Measurements from ENCODE around the gene MYH11. TPM values are rescaled to one million over a fixed set of nuclear protein-coding genes. Genes with fewer than 3 reads are reported as not detected.
A peak's percentile ranks its signal among the peaks of the same experiment; 100 is the strongest.
"Not testable (repeated sequence)": the region's sequence is repeated elsewhere in the genome, so short reads cannot be mapped to it uniquely, and the experiment has no call there.

MYH11 gene
- polyA plus RNA-seq, 12 donors = 11.2 to 375 (median 16.0) TPM; not detected in 1

DNA sequence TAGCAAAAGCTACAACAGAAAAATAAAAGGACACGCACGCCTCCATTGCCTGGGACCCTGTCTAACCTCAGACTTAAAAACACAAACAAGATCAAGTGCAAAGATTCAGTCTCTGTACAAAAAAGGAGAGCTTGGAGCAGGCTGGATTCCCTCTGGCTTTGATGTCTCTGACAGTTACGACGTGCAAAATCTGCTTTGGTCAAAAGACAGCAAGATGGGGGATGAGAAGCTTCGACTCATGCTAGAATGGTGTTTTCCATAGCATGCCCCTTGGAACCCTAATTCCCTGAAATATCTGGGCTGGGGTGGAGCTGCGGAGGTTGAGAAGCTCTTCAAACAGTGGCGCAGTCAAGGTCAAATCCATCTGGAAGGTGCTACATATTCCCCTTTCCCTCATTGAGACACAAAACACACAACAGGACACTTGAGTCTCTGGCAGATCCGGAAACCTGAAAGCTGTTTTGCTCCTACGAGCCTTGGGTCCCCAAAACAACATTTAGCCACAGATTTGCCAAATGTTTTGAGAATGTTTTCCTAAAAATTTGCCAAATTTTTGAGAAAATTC lies 9.1 kb downstream of the MYH11 start:
- DNase-seq = no peak

DNA sequence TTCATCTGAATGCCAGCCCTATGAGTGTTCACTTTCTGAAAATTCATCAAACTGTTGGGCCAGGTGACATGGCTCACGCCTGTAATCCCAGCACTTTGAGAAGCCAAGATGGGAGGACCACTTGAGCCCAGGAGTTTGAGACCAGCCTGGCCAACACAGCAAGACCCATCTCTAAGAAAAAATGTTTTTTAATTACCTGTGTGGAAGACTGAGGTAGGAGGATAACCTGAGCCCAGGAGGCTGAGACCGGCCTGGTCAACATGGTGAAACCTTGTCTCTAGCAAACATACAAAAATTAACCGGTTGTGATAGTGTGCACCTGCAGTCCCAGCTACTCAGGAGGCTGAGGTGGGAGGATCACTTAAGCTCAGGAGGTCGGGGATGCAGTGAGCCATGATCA lies 10.3 kb downstream of the MYH11 start:
- no peak for DNase-seq

DNA sequence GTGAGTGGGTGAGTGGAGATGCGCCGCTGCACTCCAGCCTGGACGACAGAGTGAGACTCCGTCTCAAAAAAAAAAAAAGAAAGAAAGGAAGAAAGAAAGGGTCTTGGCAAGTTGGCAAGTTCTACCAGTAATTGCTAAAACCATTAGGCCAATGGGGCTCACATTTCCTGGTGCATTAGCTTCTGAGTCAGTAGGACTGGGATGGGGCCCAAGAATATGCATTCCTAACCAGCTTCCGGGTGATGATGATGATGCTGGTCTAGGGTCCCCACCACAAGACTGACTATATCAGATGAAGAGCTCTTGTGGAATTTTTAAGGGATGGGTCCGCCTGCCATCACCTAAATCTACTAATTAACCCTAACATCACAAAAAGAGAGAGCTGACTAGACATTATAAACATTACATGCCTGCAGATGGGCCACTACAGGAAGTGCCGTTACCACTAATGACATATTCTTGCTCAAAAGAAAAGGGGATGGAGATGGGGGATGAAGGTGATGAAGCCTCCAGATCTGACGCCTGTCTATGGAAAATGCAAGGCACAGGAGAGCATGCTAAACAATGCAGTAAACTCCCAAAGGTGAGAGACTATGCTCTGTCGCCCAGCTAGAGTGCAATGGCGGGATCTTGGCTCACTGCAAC lies 13.1 kb downstream of the MYH11 start:
- no peak for DNase-seq

DNA sequence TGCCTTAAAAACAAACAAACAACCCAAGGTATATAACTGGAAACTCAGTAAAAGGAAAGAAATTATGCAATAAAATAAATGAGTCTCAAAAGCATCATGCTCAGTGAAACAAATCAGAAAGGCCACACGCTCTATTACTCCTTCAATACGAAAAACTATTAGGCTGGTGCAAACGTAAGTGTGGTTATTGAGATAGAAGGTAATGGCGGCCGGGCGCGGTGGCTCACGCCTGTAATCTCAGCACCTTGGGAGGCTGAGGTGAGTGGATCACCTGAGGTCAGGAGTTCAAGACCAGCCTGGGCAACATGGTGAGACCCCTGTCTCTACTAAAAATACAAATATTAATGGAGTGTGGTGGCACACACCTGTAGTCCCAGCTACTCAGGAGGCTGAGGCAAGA lies 17.6 kb downstream of the MYH11 start:
- DNase-seq = not testable (repeated sequence)

DNA sequence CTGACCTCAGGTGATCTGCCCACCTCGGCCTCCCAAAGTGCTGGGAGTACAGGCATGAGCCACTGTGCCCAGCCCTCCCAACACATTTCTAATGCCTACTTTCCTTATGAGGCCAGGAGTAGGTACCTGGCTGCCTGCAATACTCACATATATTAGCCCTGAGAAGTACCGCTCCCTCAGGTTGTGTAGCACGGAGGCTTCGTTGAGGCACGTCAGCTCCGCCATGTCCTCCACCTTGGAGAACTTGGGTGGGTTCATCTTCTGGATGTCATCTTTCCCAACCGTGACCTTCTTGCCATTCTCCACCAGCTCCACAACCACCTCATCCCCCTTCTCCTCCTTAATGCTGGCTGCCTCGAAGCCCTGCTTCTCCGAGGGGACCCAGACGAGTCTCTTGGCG lies 19.1 kb downstream of the MYH11 start:
- DNase-seq = no peak

DNA sequence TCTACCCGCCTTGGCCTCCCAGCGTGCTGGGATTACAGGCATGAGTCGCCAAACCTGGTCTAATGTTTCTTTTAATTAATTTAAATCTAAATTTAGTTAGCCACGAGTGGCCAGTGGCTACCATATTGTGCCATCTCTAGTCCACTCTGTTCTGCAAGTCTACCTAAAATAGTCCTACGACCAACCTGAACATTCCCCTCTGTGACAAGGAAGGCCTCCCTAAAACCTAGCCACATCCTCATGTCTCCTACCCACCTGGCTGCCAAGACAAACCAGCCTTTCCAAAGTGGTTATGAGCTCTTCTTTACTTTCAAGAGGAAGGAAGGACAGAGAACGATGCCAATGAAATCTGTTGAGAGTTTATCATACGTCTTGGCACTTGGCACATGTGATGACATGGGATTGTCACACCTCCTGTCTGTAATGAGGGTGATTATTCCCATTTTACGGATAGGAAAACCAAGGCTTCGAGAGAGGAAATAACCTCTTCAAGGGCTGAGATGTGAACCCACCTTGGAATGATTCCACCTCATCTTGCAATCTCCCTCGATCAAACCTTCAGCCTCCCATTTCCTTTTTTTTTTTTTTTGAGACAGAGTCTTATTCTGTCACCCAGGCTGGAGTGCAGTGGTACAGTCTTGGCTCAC lies 19.7 kb downstream of the MYH11 start:
- no peak for DNase-seq

DNA sequence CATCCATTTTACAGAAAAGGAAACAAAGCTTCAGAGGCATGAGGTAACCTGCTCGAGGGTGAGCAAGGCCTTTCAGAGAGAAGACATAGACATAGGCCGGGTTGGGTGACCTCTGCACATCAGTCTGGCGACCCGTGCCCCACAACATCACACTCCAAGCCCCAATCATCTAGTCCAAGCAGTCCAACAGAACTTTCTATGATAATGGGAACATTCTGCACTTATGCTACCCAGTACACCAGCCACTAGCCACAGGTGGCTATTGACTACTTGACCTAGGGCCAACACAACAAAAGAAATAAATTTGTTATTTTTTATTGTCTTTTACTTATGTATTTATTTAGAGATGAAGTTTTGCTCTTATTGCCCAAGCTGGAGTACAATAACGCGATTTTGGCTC lies 20.8 kb downstream of the MYH11 start:
- no peak for DNase-seq

DNA sequence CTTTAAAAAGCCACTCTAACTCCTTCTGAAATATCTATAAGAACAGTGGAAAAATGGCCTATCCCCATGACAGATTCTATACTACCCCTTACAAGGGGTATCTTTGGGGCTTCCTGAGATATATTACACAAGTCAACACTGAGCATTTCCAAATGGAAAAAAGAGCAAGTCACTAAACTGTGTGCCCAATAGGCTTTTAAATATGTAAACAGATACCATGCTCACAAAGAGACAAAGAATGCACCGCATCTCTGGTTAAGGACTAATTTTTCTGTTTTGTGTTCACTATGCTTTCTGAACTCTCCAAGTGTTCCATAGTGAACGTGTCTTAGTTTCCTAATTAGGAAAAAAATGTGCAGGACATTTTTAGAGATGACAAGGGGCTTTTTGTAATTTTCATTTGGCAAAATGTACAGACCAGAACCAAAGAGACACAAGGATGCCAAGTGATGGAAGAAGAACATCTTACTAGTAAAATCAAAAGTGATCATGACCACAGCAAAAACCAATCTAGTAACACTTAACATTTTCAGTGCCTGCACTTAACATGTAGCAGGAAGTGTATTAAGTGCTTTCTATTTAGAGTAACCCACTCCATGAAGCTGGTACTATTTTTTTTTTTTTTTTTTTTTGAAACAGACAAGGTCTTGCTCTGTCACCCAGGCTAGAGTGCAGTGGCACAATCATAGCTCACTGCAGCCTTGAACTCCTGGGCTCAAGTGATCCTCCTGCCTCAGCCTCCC lies 21.5 kb downstream of the MYH11 start:
- no peak for DNase-seq

DNA sequence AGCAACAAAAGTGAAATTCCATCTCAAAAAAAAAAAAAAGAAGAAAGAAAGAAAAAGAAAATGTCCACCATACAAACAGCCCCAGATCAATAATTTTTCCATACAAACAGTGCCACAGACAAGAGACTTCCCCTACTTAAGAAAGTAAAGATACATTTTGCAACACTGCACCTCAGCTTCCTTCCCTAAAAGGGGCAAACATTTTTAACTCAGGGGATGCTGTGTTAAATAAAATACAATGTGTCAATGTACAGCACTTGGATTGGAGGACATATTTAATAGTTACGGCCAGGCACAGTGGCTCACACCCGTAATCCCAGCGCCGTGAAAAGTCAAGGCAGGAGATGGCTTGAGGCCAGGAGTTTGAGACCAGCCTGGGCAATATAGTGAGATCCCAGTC lies 22.3 kb downstream of the MYH11 start:
- DNase-seq = no peak

DNA sequence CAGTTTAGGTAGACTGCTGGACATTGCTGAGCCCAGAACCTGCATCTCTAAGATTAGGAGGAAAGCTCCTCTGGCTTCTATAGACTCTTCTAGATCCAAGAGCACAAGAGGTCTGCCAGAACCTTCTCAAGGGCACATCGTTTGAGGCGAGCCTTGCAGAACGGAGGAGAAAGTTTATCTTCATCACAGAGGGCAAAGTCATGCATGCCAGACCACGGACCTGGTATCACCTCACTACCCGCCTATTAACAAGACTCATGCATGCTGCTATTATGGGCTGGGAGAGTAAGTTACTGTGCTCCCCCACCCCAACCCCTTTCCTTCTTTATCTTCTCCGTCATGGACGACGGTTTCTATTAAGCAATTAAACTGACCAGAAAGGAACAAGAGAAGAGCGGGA lies 23.3 kb downstream of the MYH11 start:
- no peak for DNase-seq

DNA sequence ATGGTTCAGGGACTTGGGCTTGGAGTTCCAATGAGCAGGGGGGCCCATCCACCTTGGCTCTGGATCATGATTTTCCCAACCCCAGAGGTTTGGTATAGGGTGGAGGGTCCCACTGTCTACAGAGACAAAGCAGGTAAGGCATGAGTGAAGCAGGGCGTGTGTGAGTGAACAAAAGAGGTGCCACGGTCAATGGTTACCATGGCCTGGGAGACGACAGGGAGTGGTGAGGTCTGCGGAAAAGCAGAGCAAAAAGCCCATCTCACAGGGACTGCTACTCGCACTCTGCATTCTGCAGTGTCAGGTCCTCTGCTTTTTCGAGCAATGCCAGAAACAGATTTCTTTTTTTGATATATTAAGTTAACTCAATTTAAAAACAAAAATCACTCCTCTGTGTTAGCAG lies 24.6 kb downstream of the MYH11 start:
- DNase-seq = no peak

DNA sequence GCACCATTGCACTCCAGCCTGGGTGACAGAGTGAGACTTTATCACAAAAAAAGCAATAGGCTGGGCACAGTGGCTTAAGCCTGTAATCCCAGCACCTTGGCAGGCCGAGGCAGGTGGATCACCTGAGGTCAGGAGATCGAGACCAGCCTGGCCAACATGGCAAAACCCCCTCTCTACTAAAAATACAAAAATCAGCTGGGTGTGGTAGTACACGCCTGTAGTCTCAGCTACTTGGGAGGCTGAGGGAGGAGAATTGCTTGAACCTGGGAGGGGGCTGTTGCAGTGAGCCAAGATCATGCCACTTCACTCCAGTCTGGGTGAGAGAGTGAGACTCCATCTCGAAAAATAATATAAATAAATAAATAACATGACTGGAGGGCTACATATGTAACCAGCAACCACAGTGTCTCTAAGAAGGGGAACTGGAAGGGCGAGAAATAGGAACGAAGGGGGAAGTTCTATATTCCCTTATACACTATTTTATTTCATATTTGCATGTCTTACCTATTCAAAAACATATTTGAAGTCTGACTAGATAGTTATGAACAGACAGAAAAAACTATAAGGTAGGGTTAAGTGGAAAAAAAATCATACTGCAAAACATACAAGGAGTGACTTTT lies 25.9 kb downstream of the MYH11 start:
- no peak for DNase-seq

DNA sequence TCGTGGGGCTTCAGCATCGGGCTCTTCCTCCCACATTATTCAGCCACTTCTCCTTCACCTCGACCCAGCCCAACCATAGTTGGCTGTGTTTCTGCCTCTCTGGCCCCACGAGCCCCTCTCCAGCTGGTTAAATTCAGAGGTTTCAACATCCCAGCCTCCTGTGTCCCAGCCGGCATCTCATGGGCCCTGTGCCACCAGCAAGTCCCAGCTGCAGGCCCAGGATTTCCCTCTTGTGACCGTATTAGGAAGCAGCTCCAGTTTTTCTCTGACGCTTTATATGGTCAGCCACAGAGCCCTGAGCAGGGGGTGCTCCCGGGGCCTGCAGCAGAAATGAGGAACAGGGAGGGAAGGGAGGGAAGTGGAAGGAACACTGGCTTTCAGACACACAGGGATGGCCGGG lies 27.4 kb downstream of the MYH11 start:
- no peak for DNase-seq

DNA sequence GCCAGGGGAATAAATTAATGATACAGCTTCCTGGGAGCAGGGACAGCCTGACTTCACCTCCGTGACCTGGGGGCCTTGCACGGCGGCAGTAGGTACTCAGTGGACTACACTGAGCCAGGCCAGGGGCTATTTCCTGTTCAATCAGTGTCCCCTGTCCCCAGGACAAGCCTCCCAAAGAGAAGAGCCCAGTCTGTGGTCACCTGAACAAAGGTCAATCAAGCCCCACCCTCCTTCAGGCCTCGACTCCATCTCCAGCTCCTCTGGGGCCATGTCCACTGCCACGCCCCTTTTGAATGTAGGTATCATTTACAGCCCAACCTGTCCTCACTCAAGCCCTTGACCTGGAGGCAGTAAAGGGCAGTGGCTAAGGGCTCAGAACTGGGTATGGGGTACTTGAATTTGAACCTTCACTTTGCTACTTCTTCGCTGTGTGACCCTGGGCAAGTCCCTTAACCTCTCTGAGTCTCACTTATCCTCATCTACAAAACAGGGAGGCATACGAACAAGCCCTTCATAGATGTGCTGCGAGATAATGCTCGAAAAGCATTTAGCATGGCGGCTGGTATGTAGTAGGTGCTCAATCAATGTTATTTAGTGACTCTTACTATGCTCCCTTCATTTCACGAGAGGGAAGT lies 29.0 kb downstream of the MYH11 start:
- DNase-seq = no peak

DNA sequence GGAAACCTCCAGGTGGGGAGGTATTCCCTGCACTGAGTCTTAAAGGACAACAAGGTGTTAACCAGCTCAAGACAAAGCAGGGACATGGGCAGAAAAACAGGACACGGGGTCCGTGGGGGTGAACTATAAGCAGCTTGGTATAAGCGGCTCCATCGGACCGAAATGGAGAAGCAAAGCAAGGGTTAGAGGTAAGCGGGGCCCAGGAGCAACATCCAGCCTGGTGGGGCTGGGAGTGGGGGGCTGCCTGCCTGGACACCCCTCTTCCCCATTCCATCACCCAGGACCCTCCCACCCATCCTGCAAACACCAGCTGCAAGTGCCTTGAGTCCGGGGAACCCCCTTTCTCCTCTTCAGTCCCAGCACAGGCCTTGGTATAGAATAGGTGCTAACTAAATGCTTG lies 29.5 kb downstream of the MYH11 start:
- DNase-seq = no peak

DNA sequence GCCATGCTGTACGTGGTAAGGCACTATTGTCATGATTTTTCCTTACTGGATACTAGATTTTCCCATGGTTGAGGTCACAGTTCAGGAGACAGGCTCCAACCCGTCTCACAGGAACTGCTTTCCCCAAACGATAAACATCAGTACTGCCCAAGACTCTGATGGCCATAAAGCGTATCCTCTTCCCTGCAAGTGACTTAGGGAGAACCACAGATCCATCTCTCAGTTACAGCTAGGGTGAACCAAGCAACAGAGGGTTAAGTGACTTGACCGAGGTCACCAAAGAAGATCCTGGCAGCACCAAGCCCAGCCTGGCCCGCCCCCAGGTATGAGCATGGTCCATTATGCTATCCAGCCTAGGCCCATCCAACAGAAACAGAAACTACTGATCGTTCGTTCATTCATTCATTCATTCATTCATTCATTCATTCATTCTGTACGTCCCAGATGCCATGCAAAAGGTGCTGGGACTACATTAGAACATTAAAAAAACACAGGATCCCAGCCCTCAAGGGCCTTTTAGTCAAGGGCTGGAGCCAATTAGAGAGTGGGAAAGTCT lies 31.0 kb downstream of the MYH11 start:
- no peak for DNase-seq

DNA sequence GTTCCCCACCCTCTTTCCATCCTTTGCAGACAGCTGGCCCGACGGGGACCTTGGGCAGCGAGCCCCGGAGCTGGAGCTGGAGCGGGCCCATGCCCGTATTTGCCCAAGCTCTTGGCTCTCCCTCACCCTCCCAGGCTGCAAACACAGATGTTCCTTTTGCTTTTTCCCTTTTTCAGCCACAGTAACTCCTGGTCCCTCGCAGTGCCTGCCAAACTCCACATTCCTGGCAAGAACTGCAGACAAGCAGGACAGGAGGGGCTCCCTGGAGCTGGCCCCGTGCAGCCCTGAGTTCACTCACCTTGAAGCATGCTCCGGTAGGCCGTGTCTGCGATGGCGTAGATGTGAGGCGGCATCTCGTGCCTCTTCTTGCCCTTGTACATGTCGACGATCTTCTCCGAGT lies 33.9 kb downstream of the MYH11 start:
- peak; percentile 51 for DNase-seq

DNA sequence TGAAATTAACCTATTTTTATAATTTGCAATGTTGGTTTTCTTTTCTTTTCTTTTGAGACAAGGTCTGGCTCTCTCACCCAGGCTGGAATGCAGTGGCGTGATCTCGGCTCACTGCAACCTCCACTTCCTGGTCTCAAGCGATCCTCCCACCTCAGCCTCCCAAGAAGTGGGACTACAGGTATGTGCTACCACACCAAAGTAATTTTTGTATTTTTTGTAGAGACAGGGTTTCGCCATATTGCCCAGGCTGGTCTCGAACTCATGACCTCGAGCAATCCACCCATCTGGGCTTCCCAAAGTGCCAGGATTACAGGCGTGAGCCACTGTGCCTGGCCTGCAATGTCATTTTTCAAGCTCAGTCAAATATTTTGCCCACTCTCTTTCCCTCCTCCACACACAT lies 36.0 kb downstream of the MYH11 start:
- DNase-seq = no peak

DNA sequence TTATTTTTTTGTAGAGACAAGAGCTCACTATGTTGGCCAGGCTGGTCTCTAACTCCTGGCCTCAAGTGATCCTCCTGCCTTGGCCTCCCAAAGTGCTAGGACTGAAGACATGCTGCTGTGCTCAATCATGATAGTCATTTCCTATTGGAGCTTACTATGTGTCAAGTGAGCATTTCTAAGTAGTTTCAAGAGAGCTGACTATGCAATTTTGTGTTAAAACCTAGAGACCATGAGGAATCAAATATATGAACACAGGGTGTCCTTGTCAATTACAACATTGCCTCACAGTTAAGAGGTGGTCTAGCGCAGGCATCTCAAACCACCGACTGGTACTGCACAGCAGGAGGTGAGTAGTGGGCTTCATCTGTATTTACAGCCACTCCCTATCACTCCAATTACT lies 37.8 kb downstream of the MYH11 start:
- DNase-seq = no peak

DNA sequence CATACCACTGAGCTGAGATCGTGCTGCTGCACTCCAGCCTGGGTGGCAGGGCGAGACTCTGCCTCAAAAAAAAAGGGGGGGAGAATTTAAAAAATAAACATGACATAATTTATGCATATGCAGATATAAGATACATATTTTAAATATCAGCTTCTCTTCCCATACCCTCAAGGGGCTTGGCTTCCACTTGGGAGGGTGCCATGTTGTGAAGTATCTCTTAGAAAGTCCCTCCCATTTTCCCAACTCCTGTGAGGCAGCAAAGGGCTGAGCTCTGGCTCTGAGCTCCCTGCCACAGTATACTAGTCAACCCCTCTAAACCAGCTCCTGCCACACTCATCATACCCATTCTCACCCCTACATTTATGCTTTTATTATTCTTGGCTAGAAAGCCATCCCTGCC lies 39.4 kb downstream of the MYH11 start:
- no peak for DNase-seq

DNA sequence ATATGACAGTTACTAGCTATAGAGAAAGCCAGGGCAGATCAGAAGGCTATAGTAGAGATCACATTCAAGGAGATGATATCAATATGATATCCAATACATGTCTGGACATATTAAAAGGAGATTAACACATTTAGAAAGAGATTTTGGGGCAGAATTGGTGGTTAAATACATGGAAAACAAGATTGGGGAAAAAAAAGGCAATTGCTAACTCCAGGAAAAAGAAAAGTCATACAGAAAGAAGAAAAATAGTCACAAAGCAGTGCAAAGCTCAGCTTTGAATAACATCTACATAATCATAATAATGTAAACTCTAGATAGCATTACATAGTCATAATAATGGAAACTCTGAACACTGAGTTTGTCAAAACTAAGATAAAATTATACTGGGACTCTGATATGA lies 40.6 kb downstream of the MYH11 start:
- DNase-seq = no peak

DNA sequence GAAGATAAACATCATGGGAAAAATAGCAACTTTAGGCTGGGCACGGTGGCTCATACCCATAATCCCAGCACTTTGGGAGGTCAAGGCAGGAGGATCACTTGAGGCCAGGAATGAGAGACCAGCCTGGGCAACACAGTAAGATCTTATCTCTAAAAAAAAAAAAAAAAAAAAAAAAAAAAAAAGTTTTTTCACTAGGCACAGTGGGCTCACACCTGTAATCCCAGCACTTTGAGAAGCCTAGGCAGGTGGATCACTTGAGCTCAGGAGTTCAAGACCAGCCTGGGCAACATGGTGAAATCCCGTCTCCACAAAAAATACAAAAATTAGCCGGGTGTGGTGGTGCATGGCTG lies 44.5 kb downstream of the MYH11 start:
- not testable (repeated sequence) for DNase-seq
